ENCODE measurements around the gene ST8SIA1.
"Not testable (repeated sequence)": the region's sequence is repeated elsewhere in the genome, so short reads cannot be mapped to it uniquely, and the experiment has no call there.

Gene ST8SIA1

DNA sequence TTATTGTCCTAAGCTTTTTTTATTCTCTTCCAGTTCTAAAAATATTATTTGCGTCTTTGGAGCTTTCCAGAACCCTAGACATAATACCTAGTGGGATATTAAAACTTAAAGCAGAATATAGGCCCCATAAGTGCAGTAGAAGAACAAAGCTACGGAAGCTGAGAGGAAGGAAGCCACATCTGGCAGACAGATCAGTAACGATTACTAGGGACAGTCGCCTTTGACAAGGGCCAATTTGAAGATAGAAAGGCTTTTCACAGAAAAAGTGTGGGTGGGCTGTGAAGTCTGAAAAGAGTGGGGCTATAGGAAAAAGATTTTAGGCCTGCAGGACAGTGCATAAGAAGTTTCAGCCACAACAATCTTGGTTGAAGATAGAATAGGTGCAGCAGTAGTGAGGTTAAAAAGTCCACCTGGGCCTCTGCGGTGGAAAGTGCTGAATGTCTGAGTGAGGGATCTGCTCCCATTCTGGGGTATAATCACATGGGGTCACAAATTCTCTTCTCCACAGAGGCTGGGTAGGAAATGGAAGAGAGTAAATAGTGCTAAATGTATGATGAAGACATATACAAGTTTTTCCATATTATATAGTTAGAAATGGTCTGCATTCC lies 174.0 kb downstream of the ST8SIA1 start:
- peak; percentile 22 for DNase-seq

DNA sequence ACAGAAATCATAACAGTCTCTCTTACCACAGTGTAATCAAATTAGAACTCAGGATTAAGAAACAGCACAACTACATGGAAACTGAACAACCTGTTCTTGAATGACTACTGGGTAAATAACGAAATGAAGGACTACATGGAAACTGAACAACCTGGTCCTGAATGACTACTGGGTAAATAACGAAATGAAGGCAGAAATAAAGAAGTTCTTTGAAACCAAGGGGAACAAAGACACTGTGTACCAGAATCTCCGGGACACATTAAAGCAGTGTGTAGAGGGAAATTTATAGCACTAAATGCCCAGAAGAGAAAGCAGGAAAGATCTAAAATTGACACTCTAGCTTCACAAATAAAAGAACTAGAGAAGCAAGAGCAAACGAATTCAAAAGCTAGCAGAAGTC lies 185.2 kb downstream of the ST8SIA1 start:
- DNase-seq: not testable (repeated sequence)

DNA sequence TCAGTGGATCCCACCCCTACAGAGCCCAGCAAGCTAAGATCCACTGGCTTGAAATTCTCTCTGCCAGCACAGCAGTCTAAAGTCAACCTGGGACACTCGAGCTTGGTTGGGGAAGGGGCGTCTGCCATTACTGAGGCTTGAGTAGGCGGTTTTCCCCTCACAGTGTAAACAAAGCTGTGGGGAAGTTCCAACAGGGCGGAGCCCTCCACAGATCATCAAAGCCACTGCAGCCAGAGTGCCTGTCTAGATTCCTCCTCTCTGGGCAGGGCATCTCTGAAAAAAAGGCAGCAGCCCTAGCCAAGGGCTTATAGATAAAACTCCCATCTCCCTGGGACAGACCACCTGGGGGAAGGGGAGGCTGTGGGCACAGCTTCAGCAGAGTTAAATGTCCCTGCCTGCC lies 187.8 kb downstream of the ST8SIA1 start:
- DNase-seq: peak; percentile 27

Measured in CD4-positive, alpha-beta T cell treated with Interleukin-6 for 4 hours (primary cell).